CD4-positive, alpha-beta T cell treated with Interleukin-12 subunit alpha and Interleukin-12 subunit beta, for 1 hour (primary cell): ENCODE measurements around the gene HSPA1L.
A peak's percentile ranks its signal among the peaks of the same experiment; 100 is the strongest.
"Not testable (repeated sequence)": the region's sequence is repeated elsewhere in the genome, so short reads cannot be mapped to it uniquely, and the experiment has no call there.

ENCODE experiments used
- DNase-seq: peaks from one replicate; pipeline ENCODE4 v3.0.0-alpha.2; 2020

Gene HSPA1L

GRCh38 chr6:31815025-31815838, at the start of gene HSPA1L, which contains the start of gene HSPA1A:
Gene HSPA1L, minus strand, starts transcription at chr6:31815283. Its CDS starts 3,311 bp downstream, at chr6:31811972.
Gene HSPA1A, plus strand, starts transcription at chr6:31815543. Its CDS starts 214 bp downstream, at chr6:31815757.
- peak; percentile 87 for DNase-seq

- DNase-seq: no peak
Measured at GRCh38 chr6:31864818-31865204, 49.7 kb upstream of the HSPA1L start.

- not testable (repeated sequence) for DNase-seq
Measured at GRCh38 chr6:31864123-31864562, 49.1 kb upstream of the HSPA1L start.

- DNase-seq: peak; percentile 100
Measured at GRCh38 chr6:31862344-31863235, 47.5 kb upstream of the HSPA1L start, which contains the start of gene NEU1. Gene NEU1, minus strand, starts transcription at chr6:31862821. Its CDS starts 45 bp downstream, at chr6:31862776.

GRCh38 chr6:31861919-31862343, 46.8 kb upstream of the HSPA1L start:
- no peak for DNase-seq

GRCh38 chr6:31861150-31861549, 46.1 kb upstream of the HSPA1L start:
- no peak for DNase-seq

- no peak for DNase-seq
Measured at GRCh38 chr6:31860349-31860748, 45.3 kb upstream of the HSPA1L start.

- DNase-seq: no peak
Measured at GRCh38 chr6:31859923-31860322, 44.8 kb upstream of the HSPA1L start.

GRCh38 chr6:31858707-31859106, 43.6 kb upstream of the HSPA1L start:
- DNase-seq: no peak

- not testable (repeated sequence) for DNase-seq
Measured at GRCh38 chr6:31857774-31858173, 42.7 kb upstream of the HSPA1L start.

GRCh38 chr6:31851980-31852718, 37.1 kb upstream of the HSPA1L start:
- DNase-seq: not testable (repeated sequence)

GRCh38 chr6:31851485-31851832, 36.4 kb upstream of the HSPA1L start:
- DNase-seq: no peak

- DNase-seq: no peak
Measured at GRCh38 chr6:31850765-31851484, 35.8 kb upstream of the HSPA1L start.

- DNase-seq: no peak
Measured at GRCh38 chr6:31847276-31847978, 32.3 kb upstream of the HSPA1L start.

- DNase-seq: no peak
Measured at GRCh38 chr6:31844507-31844906, 29.4 kb upstream of the HSPA1L start.

- no peak for DNase-seq
Measured at GRCh38 chr6:31842053-31842452, 27.0 kb upstream of the HSPA1L start.

GRCh38 chr6:31839779-31840126, 24.7 kb upstream of the HSPA1L start:
- DNase-seq: not testable (repeated sequence)

GRCh38 chr6:31838968-31839367, 23.9 kb upstream of the HSPA1L start:
- DNase-seq: no peak

- not testable (repeated sequence) for DNase-seq
Measured at GRCh38 chr6:31838114-31838553, 23.1 kb upstream of the HSPA1L start.

GRCh38 chr6:31837369-31838113, 22.5 kb upstream of the HSPA1L start:
- no peak for DNase-seq
